Stimulated activated memory B cell treated with anti-CD40 and anti-IgM and Interleukin-4, amounts not matched to agents 10 μg/mL and 1 μg/mL and 100 μg/mL, for 72 hours (primary cell): ENCODE measurements around the gene PTPN4.
A peak's percentile ranks its signal among the peaks of the same experiment; 100 is the strongest.

ENCODE experiments used
- ATAC-seq: fragments of 150-1000 bp; cut with Tn5 transposase; 2 replicates; pipeline ENCODE4 v1.10.0; 2021
- H3K27ac Mint-ChIP-seq: one replicate; pipeline ENCODE4 v1.8.0; 2022; ENCODE audit warnings: mild to moderate bottlenecking, mixed read lengths
- H3K27me3 Mint-ChIP-seq: one replicate; pipeline ENCODE4 v1.8.0; 2022; ENCODE audit warnings: mixed read lengths
- H3K36me3 Mint-ChIP-seq: one replicate; pipeline ENCODE4 v1.8.0; 2022; ENCODE audit warnings: mixed read lengths
- H3K4me1 Mint-ChIP-seq: one replicate; pipeline ENCODE4 v1.8.0; 2022; ENCODE audit warnings: mixed read lengths
- H3K4me3 Mint-ChIP-seq: one replicate; pipeline ENCODE4 v1.8.0; 2022; ENCODE audit warnings: mild to moderate bottlenecking, moderate library complexity, mixed read lengths
- H3K9me3 Mint-ChIP-seq: one replicate; pipeline ENCODE4 v1.8.0; 2022; ENCODE audit warnings: mixed read lengths

Gene PTPN4

GRCh38 chr2:119759451-119760236 is at the start of gene PTPN4:
Gene PTPN4, plus strand, starts transcription at chr2:119759922. Its CDS starts 49,932 bp downstream, at chr2:119809854.
- ATAC-seq = peak; percentile 97
- H3K9me3 Mint-ChIP-seq = no peaks in the 10 kb centered on the region
- no peaks in the 10 kb centered on the region for H3K36me3 Mint-ChIP-seq
- peaks cover 36% of the 10 kb centered on the region for H3K4me1 Mint-ChIP-seq
- no peaks in the 10 kb centered on the region for H3K27me3 Mint-ChIP-seq
- peak within 1 kb of the TSS; percentile 80 for H3K4me3 Mint-ChIP-seq
- H3K27ac Mint-ChIP-seq = peak within 1 kb of the TSS; percentile 79

- H3K27ac Mint-ChIP-seq = no peak overlapping the region
- H3K4me3 Mint-ChIP-seq = no peak overlapping the region
- H3K36me3 Mint-ChIP-seq = no peaks in the 10 kb centered on the region
- H3K27me3 Mint-ChIP-seq = peaks cover 18% of the 10 kb centered on the region
- no peaks in the 10 kb centered on the region for H3K4me1 Mint-ChIP-seq
- no peaks in the 10 kb centered on the region for H3K9me3 Mint-ChIP-seq
- no peak for ATAC-seq
Observed at GRCh38 chr2:119710281-119710680, 49.4 kb upstream of the PTPN4 start.

GRCh38 chr2:119711352-119711751 is 48.4 kb upstream of the PTPN4 start:
- peaks cover 26% of the 10 kb centered on the region for H3K27me3 Mint-ChIP-seq
- H3K4me1 Mint-ChIP-seq = no peaks in the 10 kb centered on the region
- H3K4me3 Mint-ChIP-seq = no peak overlapping the region
- no peak for ATAC-seq
- H3K36me3 Mint-ChIP-seq = no peaks in the 10 kb centered on the region
- H3K27ac Mint-ChIP-seq = no peak overlapping the region
- no peaks in the 10 kb centered on the region for H3K9me3 Mint-ChIP-seq

GRCh38 chr2:119712571-119712970 is 47.2 kb upstream of the PTPN4 start:
- no peaks in the 10 kb centered on the region for H3K36me3 Mint-ChIP-seq
- H3K4me3 Mint-ChIP-seq = no peak overlapping the region
- H3K4me1 Mint-ChIP-seq = no peaks in the 10 kb centered on the region
- peaks cover 26% of the 10 kb centered on the region for H3K27me3 Mint-ChIP-seq
- ATAC-seq = no peak
- H3K9me3 Mint-ChIP-seq = no peaks in the 10 kb centered on the region
- no peak overlapping the region for H3K27ac Mint-ChIP-seq

- H3K4me1 Mint-ChIP-seq = no peaks in the 10 kb centered on the region
Observed at GRCh38 chr2:119713819-119714490, 45.8 kb upstream of the PTPN4 start.

GRCh38 chr2:119715409-119716283 is 44.1 kb upstream of the PTPN4 start:
- ATAC-seq = no peak
- Mint-ChIP-seq H3K27me3 (peaks cover 26% of the 10 kb centered on the region), H3K4me1 (no peaks in the 10 kb centered on the region), H3K9me3 (no peaks in the 10 kb centered on the region), H3K36me3 (no peaks in the 10 kb centered on the region), H3K27ac (no peak overlapping the region), H3K4me3 (no peak overlapping the region)

More at GRCh38 chr2:119713819-119714490, 45.8 kb upstream of the PTPN4 start:
- Mint-ChIP-seq H3K27ac (no peak overlapping the region), H3K36me3 (no peaks in the 10 kb centered on the region), H3K9me3 (no peaks in the 10 kb centered on the region), H3K27me3 (peaks cover 26% of the 10 kb centered on the region), H3K4me3 (no peak overlapping the region)
- ATAC-seq = no peak

- Mint-ChIP-seq H3K27ac (no peak overlapping the region), H3K36me3 (no peaks in the 10 kb centered on the region), H3K4me3 (no peak overlapping the region), H3K4me1 (no peaks in the 10 kb centered on the region), H3K27me3 (peaks cover 26% of the 10 kb centered on the region), H3K9me3 (no peaks in the 10 kb centered on the region)
- no peak for ATAC-seq
Observed at GRCh38 chr2:119716284-119716672, 43.4 kb upstream of the PTPN4 start.

GRCh38 chr2:119718501-119719260 is 41.0 kb upstream of the PTPN4 start:
- no peaks in the 10 kb centered on the region for H3K36me3 Mint-ChIP-seq
- peaks cover 24% of the 10 kb centered on the region for H3K27me3 Mint-ChIP-seq
- no peaks in the 10 kb centered on the region for H3K9me3 Mint-ChIP-seq
- no peaks in the 10 kb centered on the region for H3K4me1 Mint-ChIP-seq
- no peak overlapping the region for H3K4me3 Mint-ChIP-seq
- ATAC-seq = no peak
- H3K27ac Mint-ChIP-seq = no peak overlapping the region

- ATAC-seq = no peak
- Mint-ChIP-seq H3K4me3 (no peak overlapping the region), H3K27ac (no peak overlapping the region), H3K27me3 (peaks cover 18% of the 10 kb centered on the region), H3K36me3 (no peaks in the 10 kb centered on the region), H3K9me3 (no peaks in the 10 kb centered on the region), H3K4me1 (no peaks in the 10 kb centered on the region)
Observed at GRCh38 chr2:119719261-119719627, 40.5 kb upstream of the PTPN4 start.

- Mint-ChIP-seq H3K9me3 (no peaks in the 10 kb centered on the region), H3K27me3 (peaks cover under 1% of the 10 kb centered on the region), H3K4me1 (no peaks in the 10 kb centered on the region), H3K36me3 (no peaks in the 10 kb centered on the region), H3K4me3 (no peak overlapping the region), H3K27ac (no peak overlapping the region)
- no peak for ATAC-seq
Observed at GRCh38 chr2:119721043-119721442, 38.7 kb upstream of the PTPN4 start.

GRCh38 chr2:119721462-119721861 is 38.3 kb upstream of the PTPN4 start:
- Mint-ChIP-seq H3K4me3 (no peak overlapping the region), H3K4me1 (no peaks in the 10 kb centered on the region), H3K27ac (no peak overlapping the region), H3K9me3 (no peaks in the 10 kb centered on the region), H3K27me3 (no peaks in the 10 kb centered on the region), H3K36me3 (no peaks in the 10 kb centered on the region)
- no peak for ATAC-seq

GRCh38 chr2:119721904-119722303 is 37.8 kb upstream of the PTPN4 start:
- Mint-ChIP-seq H3K27me3 (no peaks in the 10 kb centered on the region), H3K36me3 (no peaks in the 10 kb centered on the region), H3K9me3 (no peaks in the 10 kb centered on the region), H3K27ac (no peak overlapping the region), H3K4me3 (no peak overlapping the region), H3K4me1 (no peaks in the 10 kb centered on the region)
- no peak for ATAC-seq

GRCh38 chr2:119723186-119723585 is 36.5 kb upstream of the PTPN4 start:
- Mint-ChIP-seq H3K4me3 (no peak overlapping the region), H3K27ac (no peak overlapping the region), H3K4me1 (no peaks in the 10 kb centered on the region), H3K36me3 (no peaks in the 10 kb centered on the region), H3K9me3 (no peaks in the 10 kb centered on the region), H3K27me3 (peaks cover 10% of the 10 kb centered on the region)
- ATAC-seq = no peak

- H3K9me3 Mint-ChIP-seq = no peaks in the 10 kb centered on the region
- H3K4me3 Mint-ChIP-seq = no peak overlapping the region
- ATAC-seq = no peak
- no peaks in the 10 kb centered on the region for H3K36me3 Mint-ChIP-seq
- peaks cover 12% of the 10 kb centered on the region for H3K27me3 Mint-ChIP-seq
- no peak overlapping the region for H3K27ac Mint-ChIP-seq
- H3K4me1 Mint-ChIP-seq = no peaks in the 10 kb centered on the region
Observed at GRCh38 chr2:119723784-119724467, 35.8 kb upstream of the PTPN4 start.
